ENCODE measurements around the gene DCAF11.

GRCh38 chr14:24085215-24085614 is 29.4 kb upstream of the DCAF11 start:
- TF ChIP-seq TAF1 (IDR thresholded peaks at IDR 0.05; ENCODE audit: borderline replicate concordance, low read depth, low read length) (no peak), POLR2A (IDR thresholded peaks at IDR 0.05; ENCODE audit: low read depth, low read length) (no peak)
